Glutamatergic neuron (in vitro differentiated cells): ENCODE results near the gene ACIN1. TPM values are rescaled to one million over a fixed set of nuclear protein-coding genes. Genes with fewer than 3 reads are reported as not detected.

Experiments used
- DNase-seq: peaks from one replicate; pipeline ENCODE4 v3.0.0; 2022
- H3K27ac Mint-ChIP-seq: one replicate; pipeline ENCODE4 v1.8.0; 2020; ENCODE audit warnings: mild to moderate bottlenecking, mixed read lengths, inconsistent platforms; ENCODE audit not compliant: unreplicated experiment
- H3K27me3 Mint-ChIP-seq: one replicate; pipeline ENCODE4 v1.8.0; 2020; ENCODE audit warnings: mild to moderate bottlenecking, moderate library complexity, mixed read lengths, inconsistent platforms; ENCODE audit not compliant: unreplicated experiment
- H3K36me3 Mint-ChIP-seq: one replicate; pipeline ENCODE4 v1.8.0; 2020; ENCODE audit warnings: mild to moderate bottlenecking, mixed read lengths, inconsistent platforms; ENCODE audit not compliant: unreplicated experiment
- H3K4me1 Mint-ChIP-seq: one replicate; pipeline ENCODE4 v1.8.0; 2020; ENCODE audit warnings: mild to moderate bottlenecking, low read depth, mixed read lengths, inconsistent platforms; ENCODE audit not compliant: unreplicated experiment
- H3K4me3 Mint-ChIP-seq: one replicate; pipeline ENCODE4 v1.8.0; 2020; ENCODE audit warnings: mild to moderate bottlenecking, mixed read lengths, inconsistent platforms; ENCODE audit not compliant: unreplicated experiment
- H3K9me3 Mint-ChIP-seq: one replicate; pipeline ENCODE4 v1.8.0; 2020; ENCODE audit warnings: mild to moderate bottlenecking, moderate library complexity, mixed read lengths, inconsistent platforms; ENCODE audit not compliant: unreplicated experiment
- CTCF ChIP-seq: fragments of 200-600 bp; sonication (generic); IDR thresholded peaks from one replicate; pipeline ENCODE4 v1.5.0; 2021; ENCODE audit not compliant: partially characterized antibody, unreplicated experiment
- total RNA-seq: library from RNA; stranded (reverse); fragmentation: NEBNext Ultra II Directional; extraction: Animal tissue kit (Norgen Biotek cat#: 25700); gene quantifications from one replicate; pipeline ENCODE4 v1.2.1, GENCODE V29; 2021; ENCODE audit not compliant: unreplicated experiment

The ACIN1 gene
- total RNA-seq, 1 donor from 2014 or later, result 341 TPM

GRCh38 chr14:23062002-23062401, 32.9 kb downstream of the ACIN1 start:
- H3K4me1 Mint-ChIP-seq, result peaks cover 10% of the 10 kb centered on the region
- H3K9me3 Mint-ChIP-seq, result peaks cover 5% of the 10 kb centered on the region
- no peak for DNase-seq
- peaks cover 15% of the 10 kb centered on the region for H3K27me3 Mint-ChIP-seq
- peaks cover 3% of the 10 kb centered on the region for H3K36me3 Mint-ChIP-seq
- H3K4me3 Mint-ChIP-seq, result no peak overlapping the region
- TF ChIP-seq CTCF, result no peak
- no peak overlapping the region for H3K27ac Mint-ChIP-seq

GRCh38 chr14:23060536-23061260, 34.2 kb downstream of the ACIN1 start:
- peaks cover 6% of the 10 kb centered on the region for H3K9me3 Mint-ChIP-seq
- H3K27me3 Mint-ChIP-seq, result peaks cover 21% of the 10 kb centered on the region
- no peak overlapping the region for H3K27ac Mint-ChIP-seq
- no peak for TF ChIP-seq CTCF
- H3K36me3 Mint-ChIP-seq, result no peaks in the 10 kb centered on the region
- peaks cover 13% of the 10 kb centered on the region for H3K4me1 Mint-ChIP-seq
- H3K4me3 Mint-ChIP-seq, result no peak overlapping the region
- DNase-seq, result no peak

- DNase-seq, result no peak
- peaks cover 7% of the 10 kb centered on the region for H3K9me3 Mint-ChIP-seq
- H3K27me3 Mint-ChIP-seq, result peaks cover 20% of the 10 kb centered on the region
- H3K36me3 Mint-ChIP-seq, result no peaks in the 10 kb centered on the region
- H3K27ac Mint-ChIP-seq, result peak overlapping the region; percentile 30
- peak overlapping the region; percentile 81 for H3K4me3 Mint-ChIP-seq
- peaks cover 25% of the 10 kb centered on the region for H3K4me1 Mint-ChIP-seq
- no peak for TF ChIP-seq CTCF
Observed at GRCh38 chr14:23058654-23059504, 36.1 kb downstream of the ACIN1 start.

- TF ChIP-seq CTCF, result peak; percentile 96
- peak; percentile 96 for DNase-seq
- H3K27ac Mint-ChIP-seq, result peak overlapping the region; percentile 77
- H3K9me3 Mint-ChIP-seq, result peaks cover 6% of the 10 kb centered on the region
- no peaks in the 10 kb centered on the region for H3K36me3 Mint-ChIP-seq
- peaks cover 33% of the 10 kb centered on the region for H3K4me1 Mint-ChIP-seq
- peaks cover 20% of the 10 kb centered on the region for H3K27me3 Mint-ChIP-seq
- H3K4me3 Mint-ChIP-seq, result peak overlapping the region; percentile 81
Observed at GRCh38 chr14:23057757-23058653, 36.9 kb downstream of the ACIN1 start.
